Measurements from ENCODE around the gene CCR6.

DNA sequence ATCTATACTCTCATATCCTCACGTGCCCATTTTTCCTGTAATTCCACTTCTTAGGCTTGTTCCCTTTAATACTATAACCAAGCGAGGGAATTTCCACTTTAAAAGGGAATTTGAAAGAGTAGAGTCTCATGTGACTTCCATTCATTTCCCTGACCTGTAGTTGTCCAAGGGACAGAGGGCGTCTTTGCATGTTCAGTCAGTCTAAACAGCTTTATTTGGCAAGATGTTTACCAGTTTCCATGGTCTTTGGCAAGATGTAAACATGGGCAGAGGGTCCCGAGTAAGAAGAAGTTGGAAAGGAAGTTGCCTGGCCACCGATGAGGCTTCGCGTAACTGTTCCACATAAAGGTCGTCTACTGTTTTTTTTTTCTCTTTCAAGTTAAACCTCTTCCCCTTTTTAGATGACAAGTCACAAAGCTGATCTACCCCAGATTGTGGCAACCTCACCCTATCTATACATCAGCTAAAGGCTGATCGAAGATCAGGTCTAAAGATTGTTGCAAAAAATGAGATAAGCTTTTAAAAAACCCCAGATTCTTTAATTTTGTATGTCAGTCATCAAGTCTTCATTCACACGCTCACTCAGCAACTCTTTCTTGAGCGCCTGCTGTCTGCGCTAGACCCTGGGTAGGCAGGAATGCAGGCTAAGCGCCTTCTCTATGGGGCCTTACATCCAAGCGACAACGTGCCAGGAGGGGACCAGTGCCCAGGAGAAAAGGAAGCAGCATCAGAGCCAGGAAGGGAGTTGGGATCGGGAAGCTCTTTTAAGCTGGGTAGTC, 31.7 kb upstream of the CCR6 start:
- TF ChIP-seq, protein P1, sequence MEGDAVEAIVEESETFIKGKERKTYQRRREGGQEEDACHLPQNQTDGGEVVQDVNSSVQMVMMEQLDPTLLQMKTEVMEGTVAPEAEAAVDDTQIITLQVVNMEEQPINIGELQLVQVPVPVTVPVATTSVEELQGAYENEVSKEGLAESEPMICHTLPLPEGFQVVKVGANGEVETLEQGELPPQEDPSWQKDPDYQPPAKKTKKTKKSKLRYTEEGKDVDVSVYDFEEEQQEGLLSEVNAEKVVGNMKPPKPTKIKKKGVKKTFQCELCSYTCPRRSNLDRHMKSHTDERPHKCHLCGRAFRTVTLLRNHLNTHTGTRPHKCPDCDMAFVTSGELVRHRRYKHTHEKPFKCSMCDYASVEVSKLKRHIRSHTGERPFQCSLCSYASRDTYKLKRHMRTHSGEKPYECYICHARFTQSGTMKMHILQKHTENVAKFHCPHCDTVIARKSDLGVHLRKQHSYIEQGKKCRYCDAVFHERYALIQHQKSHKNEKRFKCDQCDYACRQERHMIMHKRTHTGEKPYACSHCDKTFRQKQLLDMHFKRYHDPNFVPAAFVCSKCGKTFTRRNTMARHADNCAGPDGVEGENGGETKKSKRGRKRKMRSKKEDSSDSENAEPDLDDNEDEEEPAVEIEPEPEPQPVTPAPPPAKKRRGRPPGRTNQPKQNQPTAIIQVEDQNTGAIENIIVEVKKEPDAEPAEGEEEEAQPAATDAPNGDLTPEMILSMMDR (IDR thresholded peaks at IDR 0.05), result no peak
- no peak for TF ChIP-seq SIN3A (IDR thresholded peaks at IDR 0.05; ENCODE audit: borderline replicate concordance, insufficient read depth, low read depth, low read length)
- TF ChIP-seq POLR2AphosphoS5 (IDR thresholded peaks at IDR 0.05; ENCODE audit: low read depth, low read length), result no peak
